Activated CD4-positive, alpha-beta memory T cell treated with anti-CD3 and anti-CD28 coated beads, Interleukin-2, amount 10 ng/mL, durations not matched to agents 7 days and 5 days (primary cell): ENCODE data around the gene NAPB. TPM values are rescaled to one million over a fixed set of nuclear protein-coding genes. Genes with fewer than 3 reads are reported as not detected.

Source experiments
- CTCF ChIA-PET: fragments of 350-600 bp; sonication (Branson Sonifier 250); formaldehyde crosslinking; loops from one replicate; lab custom pipeline; 2021; ENCODE audit warnings: antibody characterized with exemption, inconsistent platforms; lab: Charles Lee
- POLR2A ChIA-PET: fragments of 350-600 bp; sonication (Branson Sonifier 250); formaldehyde crosslinking; loops from one replicate; lab custom pipeline; 2021; ENCODE audit warnings: antibody characterized with exemption; lab: Charles Lee
- DNase-seq: peaks from one replicate; pipeline ENCODE4 v3.0.0-alpha.2; 2020
- H3K27ac Mint-ChIP-seq: one replicate; pipeline ENCODE4 v1.8.0; 2021; ENCODE audit warnings: mild to moderate bottlenecking, mixed read lengths
- H3K27me3 Mint-ChIP-seq: one replicate; pipeline ENCODE4 v1.8.0; 2021; ENCODE audit warnings: mixed read lengths
- H3K36me3 Mint-ChIP-seq: one replicate; pipeline ENCODE4 v1.8.0; 2021; ENCODE audit warnings: low read depth, mixed read lengths
- H3K4me1 Mint-ChIP-seq: one replicate; pipeline ENCODE4 v1.8.0; 2021; ENCODE audit warnings: mixed read lengths
- H3K4me3 Mint-ChIP-seq: one replicate; pipeline ENCODE4 v1.8.0; 2021; ENCODE audit warnings: mild to moderate bottlenecking, mixed read lengths
- H3K9me3 Mint-ChIP-seq: one replicate; pipeline ENCODE4 v1.8.0; 2021; ENCODE audit warnings: mixed read lengths
- total RNA-seq, 2 experiments: library from RNA; stranded (reverse); gene quantifications; one replicate each; pipeline ENCODE4 v1.2.3, GENCODE V29; 2021

The NAPB gene
- total RNA-seq, 2 experiments from 2014 or later: 16.0 TPM

GRCh38 chr20:23369072-23369823, 52.0 kb downstream of the NAPB start:
- no peaks in the 10 kb centered on the region for H3K27me3 Mint-ChIP-seq
- H3K4me1 Mint-ChIP-seq: peaks cover 34% of the 10 kb centered on the region
- no peak overlapping the region for H3K4me3 Mint-ChIP-seq
- ChIA-PET POLR2A (interaction anchor here (0.8 to 1.0 kb wide), 2 partner anchors 11 to 19 kb away, joined by 3 read pairs; partner anchors contain the start of gene NXT1), CTCF (no interaction called here)
- no peaks in the 10 kb centered on the region for H3K9me3 Mint-ChIP-seq
- H3K27ac Mint-ChIP-seq: no peak overlapping the region
- DNase-seq: no peak
- H3K36me3 Mint-ChIP-seq: peaks cover 70% of the 10 kb centered on the region

GRCh38 chr20:23368316-23369071, 52.8 kb downstream of the NAPB start:
- Mint-ChIP-seq H3K9me3 (no peaks in the 10 kb centered on the region), H3K4me1 (peaks cover 42% of the 10 kb centered on the region), H3K4me3 (no peak overlapping the region), H3K27ac (no peak overlapping the region), H3K27me3 (no peaks in the 10 kb centered on the region), H3K36me3 (peaks cover 66% of the 10 kb centered on the region)
- DNase-seq: no peak
- POLR2A ChIA-PET: interaction anchor here (0.8 to 2.4 kb wide), 3 partner anchors 10 to 53 kb away, joined by 3 to 7 read pairs (median 3); partner anchors contain the start of gene NAPB
- CTCF ChIA-PET: no interaction called here

- H3K36me3 Mint-ChIP-seq: peaks cover 69% of the 10 kb centered on the region
- no peaks in the 10 kb centered on the region for H3K9me3 Mint-ChIP-seq
- no peak for DNase-seq
- POLR2A ChIA-PET: interaction anchor here (1.1 to 2.4 kb wide), 2 partner anchors 10 to 54 kb away, joined by 3 to 7 read pairs; partner anchors contain the start of gene NAPB
- no peaks in the 10 kb centered on the region for H3K27me3 Mint-ChIP-seq
- no peak overlapping the region for H3K27ac Mint-ChIP-seq
- no peak overlapping the region for H3K4me3 Mint-ChIP-seq
- CTCF ChIA-PET: no interaction called here
- H3K4me1 Mint-ChIP-seq: peaks cover 49% of the 10 kb centered on the region
Observed at GRCh38 chr20:23367770-23368169, 53.5 kb downstream of the NAPB start.

- POLR2A ChIA-PET: interaction anchor here (1.4 to 2.4 kb wide), 3 partner anchors 8 to 33 kb away, joined by 5 to 8 read pairs (median 7); partner anchors contain the start of gene NXT1
- H3K4me1 Mint-ChIP-seq: peaks cover 53% of the 10 kb centered on the region
Observed at GRCh38 chr20:23366384-23366783, 54.9 kb downstream of the NAPB start.

GRCh38 chr20:23365390-23366165, 55.7 kb downstream of the NAPB start:
- Mint-ChIP-seq H3K9me3 (no peaks in the 10 kb centered on the region), H3K36me3 (peaks cover 50% of the 10 kb centered on the region), H3K4me3 (no peak overlapping the region), H3K27me3 (no peaks in the 10 kb centered on the region), H3K4me1 (peaks cover 60% of the 10 kb centered on the region), H3K27ac (peak overlapping the region; percentile 13)
- ChIA-PET POLR2A (interaction anchor here (1.4 kb wide), 2 partner anchors 15 to 34 kb away, joined by 5 to 8 read pairs; partner anchors contain the start of gene NXT1), CTCF (interaction anchor here (1.4 kb wide), 1 partner anchor 54 kb away, joined by 6 read pairs; no protein-coding TSS in a partner anchor)
- DNase-seq: no peak

More at GRCh38 chr20:23366384-23366783, 54.9 kb downstream of the NAPB start:
- Mint-ChIP-seq H3K27ac (peak overlapping the region; percentile 13), H3K9me3 (no peaks in the 10 kb centered on the region), H3K36me3 (peaks cover 58% of the 10 kb centered on the region), H3K27me3 (no peaks in the 10 kb centered on the region), H3K4me3 (peak overlapping the region; percentile 1)
- DNase-seq: no peak
- CTCF ChIA-PET: interaction anchor here (1.4 to 1.5 kb wide), 2 partner anchors 17 to 53 kb away, joined by 6 read pairs; no protein-coding TSS in a partner anchor

- H3K4me1 Mint-ChIP-seq: peaks cover 72% of the 10 kb centered on the region
- H3K9me3 Mint-ChIP-seq: no peaks in the 10 kb centered on the region
Observed at GRCh38 chr20:23363257-23363649, 58.0 kb downstream of the NAPB start.

GRCh38 chr20:23362392-23363256, 58.7 kb downstream of the NAPB start:
- peak; percentile 51 for DNase-seq
- CTCF ChIA-PET: no interaction called here
- peak overlapping the region; percentile 89 for H3K27ac Mint-ChIP-seq
- peaks cover 70% of the 10 kb centered on the region for H3K4me1 Mint-ChIP-seq
- POLR2A ChIA-PET: interaction anchor here (0.7 to 5.6 kb wide), 3 partner anchors 10 to 59 kb away, joined by 3 to 82 read pairs (median 3); partner anchors contain the start of genes NAPB and NXT1
- H3K9me3 Mint-ChIP-seq: no peaks in the 10 kb centered on the region
- H3K36me3 Mint-ChIP-seq: peaks cover 38% of the 10 kb centered on the region
- peak overlapping the region; percentile 95 for H3K4me3 Mint-ChIP-seq
- no peaks in the 10 kb centered on the region for H3K27me3 Mint-ChIP-seq

More at GRCh38 chr20:23363257-23363649, 58.0 kb downstream of the NAPB start:
- no peak for DNase-seq
- ChIA-PET CTCF (no interaction called here), POLR2A (interaction anchor here (0.7 to 1.9 kb wide), 3 partner anchors 10 to 58 kb away, joined by 3 to 10 read pairs (median 3); partner anchors contain the start of genes NAPB and NXT1)
- H3K36me3 Mint-ChIP-seq: peaks cover 37% of the 10 kb centered on the region
- no peaks in the 10 kb centered on the region for H3K27me3 Mint-ChIP-seq
- H3K4me3 Mint-ChIP-seq: peak overlapping the region; percentile 95
- H3K27ac Mint-ChIP-seq: peak overlapping the region; percentile 89

GRCh38 chr20:23361476-23362391, 59.6 kb downstream of the NAPB start, which contains the start of gene GZF1:
GZF1 (plus strand) TSS chr20:23362182; CDS start chr20:23364384, 2,202 bp downstream.
- Mint-ChIP-seq H3K27me3 (no peaks in the 10 kb centered on the region), H3K9me3 (no peaks in the 10 kb centered on the region), H3K4me1 (peaks cover 65% of the 10 kb centered on the region), H3K36me3 (peaks cover 37% of the 10 kb centered on the region), H3K27ac (peak within 1 kb of the TSS; percentile 89), H3K4me3 (peak within 1 kb of the TSS; percentile 95)
- peak; percentile 99 for DNase-seq
- ChIA-PET CTCF (interaction anchor here (1.0 to 4.7 kb wide), 2 partner anchors 12 to 60 kb away, joined by 5 to 54 read pairs; partner anchors contain the start of genes NAPB and NXT1), POLR2A (interaction anchor here (1.0 to 5.6 kb wide), 7 partner anchors 9 to 219 kb away, joined by 3 to 82 read pairs (median 5); partner anchors contain the start of genes NAPB and NXT1)

GRCh38 chr20:23361119-23361475, 60.2 kb downstream of the NAPB start:
- Mint-ChIP-seq H3K27me3 (no peaks in the 10 kb centered on the region), H3K4me3 (peak overlapping the region; percentile 79), H3K36me3 (peaks cover 31% of the 10 kb centered on the region), H3K27ac (peak overlapping the region; percentile 86), H3K4me1 (peaks cover 61% of the 10 kb centered on the region), H3K9me3 (no peaks in the 10 kb centered on the region)
- ChIA-PET CTCF (interaction anchor here (1.0 to 4.7 kb wide), 2 partner anchors 11 to 61 kb away, joined by 5 to 54 read pairs; partner anchors contain the start of genes NAPB and NXT1), POLR2A (interaction anchor here (1.0 to 5.6 kb wide), 7 partner anchors 9 to 218 kb away, joined by 3 to 82 read pairs (median 5); partner anchors contain the start of genes NAPB and NXT1)
- no peak for DNase-seq

GRCh38 chr20:23360531-23360930, 60.8 kb downstream of the NAPB start:
- POLR2A ChIA-PET: interaction anchor here (1.2 to 5.6 kb wide), 6 partner anchors 8 to 62 kb away, joined by 3 to 82 read pairs (median 6); partner anchors contain the start of genes NAPB and NXT1

More at GRCh38 chr20:23360531-23360930, 60.8 kb downstream of the NAPB start:
- DNase-seq: no peak
- peaks cover 61% of the 10 kb centered on the region for H3K4me1 Mint-ChIP-seq
- H3K27ac Mint-ChIP-seq: peak overlapping the region; percentile 86
- H3K9me3 Mint-ChIP-seq: no peaks in the 10 kb centered on the region
- peak overlapping the region; percentile 79 for H3K4me3 Mint-ChIP-seq
- H3K27me3 Mint-ChIP-seq: no peaks in the 10 kb centered on the region
- CTCF ChIA-PET: interaction anchor here (4.7 kb wide), 1 partner anchor 10 kb away, joined by 54 read pairs; the partner anchor contains the start of gene NXT1
- H3K36me3 Mint-ChIP-seq: peaks cover 34% of the 10 kb centered on the region
